Smooth muscle cell (in vitro differentiated cells): Measurements from ENCODE around the gene ZBTB20. TPM values are rescaled to one million over a fixed set of nuclear protein-coding genes. Genes with fewer than 3 reads are reported as not detected.

Experiments used
- DNase-seq: peaks from one replicate; lab custom pipeline; 2025; ENCODE audit not compliant: unreplicated experiment; lab: John Stamatoyannopoulos, UW
- H2AFZ ChIP-seq: fragments of 200-600 bp; sonication (generic); 2 replicates; pipeline ENCODE4 v1.6.0; 2016; ENCODE audit warnings: antibody characterized with exemption, low read depth, mild to moderate bottlenecking
- H3F3A ChIP-seq: fragments of 200-600 bp; sonication (generic); 2 replicates; pipeline ENCODE4 v1.6.0; 2017; ENCODE audit warnings: antibody characterized with exemption, low read depth
- H3K27ac ChIP-seq: fragments of 200-600 bp; sonication (generic); 2 replicates; pipeline ENCODE4 v1.5.1; 2016; ENCODE audit warnings: low read depth, mild to moderate bottlenecking
- H3K27me3 ChIP-seq: fragments of 200-600 bp; sonication (generic); 2 replicates; pipeline ENCODE4 v1.6.1; 2016; ENCODE audit warnings: low read depth, mild to moderate bottlenecking
- H3K36me3 ChIP-seq: fragments of 200-600 bp; sonication (generic); 2 replicates; pipeline ENCODE4 v1.5.1; 2016; ENCODE audit warnings: low read depth
- H3K4me1 ChIP-seq: fragments of 200-600 bp; sonication (generic); 2 replicates; pipeline ENCODE4 v1.5.1; 2016; ENCODE audit warnings: low read depth
- H3K4me2 ChIP-seq: fragments of 200-600 bp; sonication (generic); 2 replicates; pipeline ENCODE4 v1.6.0; 2016; ENCODE audit warnings: mild to moderate bottlenecking
- H3K4me3 ChIP-seq: fragments of 200-600 bp; sonication (generic); 2 replicates; pipeline ENCODE4 v1.5.1; 2016; ENCODE audit warnings: mild to moderate bottlenecking
- H3K79me2 ChIP-seq: fragments of 200-600 bp; sonication (generic); 2 replicates; pipeline ENCODE4 v1.6.0; 2016; ENCODE audit warnings: low read depth, mild to moderate bottlenecking
- H3K9ac ChIP-seq: fragments of 200-600 bp; sonication (generic); 2 replicates; pipeline ENCODE4 v1.6.0; 2016; ENCODE audit warnings: low read depth
- H3K9me3 ChIP-seq: fragments of 200-600 bp; sonication (generic); replicated peaks from 2 replicates; pipeline ENCODE4 v1.5.1; 2016; ENCODE audit warnings: low read depth
- H4K20me1 ChIP-seq: fragments of 200-600 bp; sonication (generic); 2 replicates; pipeline ENCODE4 v1.6.0; 2016; ENCODE audit warnings: low read depth
- CTCF ChIP-seq: fragments of 200-600 bp; sonication (generic); IDR thresholded peaks from 2 replicates; pipeline ENCODE4 v1.5.1; 2017; ENCODE audit warnings: borderline replicate concordance, mild to moderate bottlenecking, antibody characterized with exemption; ENCODE audit not compliant: insufficient read depth, poor library complexity, severe bottlenecking
- whole genome bisulfite sequencing: methylation state at CpG from one replicate; pipeline ENCODE4 v1.1.7; 2016; ENCODE audit warnings: low lambda C conversion rate; 5-methylcytosine and 5-hydroxymethylcytosine counted together
- polyA plus RNA-seq: library from polyadenylated mRNA; unstranded; fragments of >200 nt; fragmentation: Nextera tagmentation; extraction: Ambion mirVana; gene quantifications from 2 replicates; pipeline ENCODE4 v1.2.1, GENCODE V29; 2016
- total RNA-seq: library from RNA; depleted of rRNA; stranded (reverse); fragments of >200 nt; gene quantifications from 2 replicates; pipeline ENCODE4 v1.2.3, GENCODE V29; 2014

ZBTB20 gene
- total and polyA plus RNA-seq, 2 experiments from 2014 or later: 4.9 to 6.8 TPM

GRCh38 chr3:114745322-114746240, 401.5 kb downstream of the ZBTB20 start:
- Histone ChIP-seq H3K9me3 (no peaks in the 10 kb centered on the region), H3K4me3 (peak overlapping the region; percentile 30), H3K79me2 (no peaks in the 10 kb centered on the region), H3K4me2 (peak overlapping the region; percentile 25), H2AFZ (no peak overlapping the region), H3K27me3 (no peaks in the 10 kb centered on the region), H3K4me1 (peaks cover 7% of the 10 kb centered on the region), H3K9ac (no peak overlapping the region), H4K20me1 (no peaks in the 10 kb centered on the region), H3K36me3 (no peaks in the 10 kb centered on the region), H3F3A (peaks cover 3% of the 10 kb centered on the region), H3K27ac (peak overlapping the region; percentile 77)
- no peak for TF ChIP-seq CTCF
- DNase-seq: no peak
- WGBS: 39% methylated on average over 5 of the region's 5 CpGs

GRCh38 chr3:114743746-114744485, 403.2 kb downstream of the ZBTB20 start:
- Histone ChIP-seq H3K4me1 (peaks cover 7% of the 10 kb centered on the region), H3K4me3 (peak overlapping the region; percentile 13), H4K20me1 (no peaks in the 10 kb centered on the region), H3K36me3 (no peaks in the 10 kb centered on the region), H3K4me2 (no peak overlapping the region), H3K27me3 (no peaks in the 10 kb centered on the region), H2AFZ (no peak overlapping the region), H3F3A (peaks cover 3% of the 10 kb centered on the region), H3K9ac (no peak overlapping the region), H3K27ac (no peak overlapping the region), H3K9me3 (no peaks in the 10 kb centered on the region), H3K79me2 (no peaks in the 10 kb centered on the region)
- WGBS: 94% methylated on average over 5 of the region's 5 CpGs
- no peak for DNase-seq
- TF ChIP-seq CTCF: no peak

GRCh38 chr3:114741066-114741465, 406.0 kb downstream of the ZBTB20 start:
- Histone ChIP-seq H3K36me3 (no peaks in the 10 kb centered on the region), H4K20me1 (no peaks in the 10 kb centered on the region), H3K9ac (no peak overlapping the region), H3F3A (peaks cover 3% of the 10 kb centered on the region), H3K27me3 (no peaks in the 10 kb centered on the region), H3K4me1 (peaks cover 7% of the 10 kb centered on the region), H3K9me3 (no peaks in the 10 kb centered on the region), H3K27ac (no peak overlapping the region), H3K4me2 (no peak overlapping the region), H3K79me2 (no peaks in the 10 kb centered on the region), H2AFZ (no peak overlapping the region), H3K4me3 (no peak overlapping the region)
- WGBS: 88% methylated on average over 1 of the region's 1 CpG
- TF ChIP-seq CTCF: no peak
- DNase-seq: no peak
